Astrocyte (in vitro differentiated cells and primary cell): ENCODE measurements around the gene DPP4. TPM values are rescaled to one million over a fixed set of nuclear protein-coding genes. Genes with fewer than 3 reads are reported as not detected.

ENCODE experiments used
- DNase-seq: peaks from one replicate; pipeline ENCODE4 v3.0.0-alpha.2; 2010; ENCODE audit warnings: low read depth
- FAIRE-seq: peaks from 2 replicates; lab custom pipeline; 2011; peaks lifted over from hg19 to GRCh38; lab: Jason Lieb, UNC
- H2AFZ ChIP-seq: 2 replicates; pipeline ENCODE4 v1.6.0; 2012; ENCODE audit warnings: low read depth, low read length, inconsistent platforms
- H3K27ac ChIP-seq: 2 replicates; pipeline ENCODE4 v1.5.1; 2011; ENCODE audit warnings: low read depth, low read length, inconsistent platforms
- H3K27me3 ChIP-seq: 2 replicates; pipeline ENCODE4 v1.6.0; 2011; ENCODE audit warnings: low read length, inconsistent platforms; ENCODE audit not compliant: insufficient read depth
- H3K36me3 ChIP-seq: 2 replicates; pipeline ENCODE4 v1.5.1; 2011; ENCODE audit warnings: low read length, inconsistent platforms; ENCODE audit not compliant: insufficient read depth
- H3K4me1 ChIP-seq: 2 replicates; pipeline ENCODE4 v1.5.1; 2011; ENCODE audit warnings: low read length, inconsistent platforms; ENCODE audit not compliant: insufficient read depth
- H3K4me2 ChIP-seq: 2 replicates; pipeline ENCODE4 v1.6.0; 2012; ENCODE audit warnings: low read length, inconsistent platforms
- H3K4me3 ChIP-seq: 2 replicates; pipeline ENCODE4 v1.5.1; 2011; ENCODE audit warnings: low read depth, mild to moderate bottlenecking, low read length, inconsistent platforms; ENCODE audit not compliant: insufficient read depth
- H3K79me2 ChIP-seq: 2 replicates; pipeline ENCODE4 v1.6.0; 2012; ENCODE audit warnings: mild to moderate bottlenecking, low read length, inconsistent platforms; ENCODE audit not compliant: insufficient read depth
- H3K9ac ChIP-seq: 2 replicates; pipeline ENCODE4 v1.6.0; 2012; ENCODE audit warnings: mild to moderate bottlenecking, low read length, inconsistent platforms
- H3K9me3 ChIP-seq: 2 replicates; pipeline ENCODE4 v1.5.1; 2012; ENCODE audit warnings: low read depth, mild to moderate bottlenecking, low read length, inconsistent platforms; ENCODE audit not compliant: insufficient read depth
- H4K20me1 ChIP-seq: 2 replicates; pipeline ENCODE4 v1.6.0; 2012; ENCODE audit warnings: low read length, inconsistent platforms; ENCODE audit not compliant: insufficient read depth
- H3K27ac Mint-ChIP-seq: one replicate; pipeline ENCODE4 v1.8.0; 2021; ENCODE audit warnings: mild to moderate bottlenecking, mixed read lengths; ENCODE audit not compliant: unreplicated experiment
- H3K27me3 Mint-ChIP-seq: one replicate; pipeline ENCODE4 v1.8.0; 2021; ENCODE audit warnings: low read depth, mixed read lengths; ENCODE audit not compliant: unreplicated experiment
- H3K36me3 Mint-ChIP-seq: one replicate; pipeline ENCODE4 v1.8.0; 2021; ENCODE audit warnings: low read depth, mixed read lengths; ENCODE audit not compliant: unreplicated experiment
- H3K4me1 Mint-ChIP-seq: one replicate; pipeline ENCODE4 v1.8.0; 2021; ENCODE audit warnings: low read depth, mixed read lengths; ENCODE audit not compliant: unreplicated experiment
- H3K4me3 Mint-ChIP-seq: one replicate; pipeline ENCODE4 v1.8.0; 2021; ENCODE audit warnings: mild to moderate bottlenecking, moderate library complexity, mixed read lengths; ENCODE audit not compliant: unreplicated experiment
- H3K9me3 Mint-ChIP-seq: one replicate; pipeline ENCODE4 v1.8.0; 2021; ENCODE audit warnings: mild to moderate bottlenecking, mixed read lengths; ENCODE audit not compliant: unreplicated experiment
- CTCF ChIP-seq: IDR thresholded peaks from 2 replicates; pipeline ENCODE4 v1.5.1; 2011; ENCODE audit warnings: low read depth, mild to moderate bottlenecking, inconsistent platforms, low read length, moderate library complexity; ENCODE audit not compliant: insufficient read depth
- EZH2 ChIP-seq: IDR thresholded peaks from 2 replicates; pipeline ENCODE4 v1.6.1; 2012; ENCODE audit warnings: mild to moderate bottlenecking, low read length, inconsistent platforms; ENCODE audit not compliant: insufficient read depth
- total RNA-seq: library from RNA; stranded (reverse); gene quantifications from 2 replicates; pipeline ENCODE4 v1.2.1, GENCODE V29; 2021

The DPP4 gene
- total RNA-seq, 1 donor from 2014 or later, result 5.3 TPM

- peak; percentile 55 for DNase-seq
- Histone ChIP-seq H3K4me1 (no peaks in the 10 kb centered on the region), H3K36me3 (no peaks in the 10 kb centered on the region), H3K27me3 (no peaks in the 10 kb centered on the region), H3K4me2 (no peak overlapping the region), H3K9ac (no peak overlapping the region), H3K27ac (no peak overlapping the region), H3K9me3 (peaks cover 2% of the 10 kb centered on the region), H4K20me1 (no peaks in the 10 kb centered on the region), H2AFZ (no peak overlapping the region), H3K4me3 (no peak overlapping the region), H3K79me2 (no peaks in the 10 kb centered on the region)
- no peak overlapping the region for H3K4me3 Mint-ChIP-seq
- no peaks in the 10 kb centered on the region for H3K27me3 Mint-ChIP-seq
- no peak overlapping the region for H3K27ac Mint-ChIP-seq
- FAIRE-seq, result no peak
- TF ChIP-seq CTCF (no peak), EZH2 (no peak)
- H3K9me3 Mint-ChIP-seq, result peaks cover 14% of the 10 kb centered on the region
- H3K36me3 Mint-ChIP-seq, result peaks cover 2% of the 10 kb centered on the region
- H3K4me1 Mint-ChIP-seq, result peaks cover 7% of the 10 kb centered on the region
Measured at GRCh38 chr2:162058973-162059668, 14.9 kb downstream of the DPP4 start.

GRCh38 chr2:162057426-162057825 lies 16.6 kb downstream of the DPP4 start:
- FAIRE-seq (peak; percentile 43), DNase-seq (no peak)
- Mint-ChIP-seq H3K27ac (no peak overlapping the region), H3K4me1 (peaks cover 7% of the 10 kb centered on the region), H3K27me3 (no peaks in the 10 kb centered on the region), H3K36me3 (peaks cover 2% of the 10 kb centered on the region), H3K9me3 (peaks cover 11% of the 10 kb centered on the region), H3K4me3 (no peak overlapping the region)
- H3K4me3 ChIP-seq, result no peak overlapping the region
- H3K9me3 ChIP-seq, result peaks cover 2% of the 10 kb centered on the region
- H3K27ac ChIP-seq, result no peak overlapping the region
- no peaks in the 10 kb centered on the region for H3K4me1 ChIP-seq
- no peak for TF ChIP-seq CTCF
- TF ChIP-seq EZH2, result no peak
- no peak overlapping the region for H3K9ac ChIP-seq
- H4K20me1 ChIP-seq, result no peaks in the 10 kb centered on the region
- H2AFZ ChIP-seq, result no peak overlapping the region
- H3K27me3 ChIP-seq, result no peaks in the 10 kb centered on the region
- no peaks in the 10 kb centered on the region for H3K36me3 ChIP-seq
- no peak overlapping the region for H3K4me2 ChIP-seq
- H3K79me2 ChIP-seq, result no peaks in the 10 kb centered on the region

- Histone ChIP-seq H3K27ac (no peak overlapping the region), H3K4me1 (no peaks in the 10 kb centered on the region), H3K9ac (no peak overlapping the region), H3K9me3 (peaks cover 2% of the 10 kb centered on the region), H3K36me3 (no peaks in the 10 kb centered on the region), H2AFZ (no peak overlapping the region), H3K27me3 (no peaks in the 10 kb centered on the region), H3K4me3 (no peak overlapping the region), H3K79me2 (no peaks in the 10 kb centered on the region), H4K20me1 (no peaks in the 10 kb centered on the region), H3K4me2 (no peak overlapping the region)
- DNase-seq (no peak), FAIRE-seq (no peak)
- Mint-ChIP-seq H3K27ac (no peak overlapping the region), H3K9me3 (peaks cover 10% of the 10 kb centered on the region), H3K27me3 (no peaks in the 10 kb centered on the region), H3K36me3 (peaks cover 2% of the 10 kb centered on the region), H3K4me3 (no peak overlapping the region), H3K4me1 (peaks cover 7% of the 10 kb centered on the region)
- TF ChIP-seq EZH2 (no peak), CTCF (no peak)
Measured at GRCh38 chr2:162056796-162057399, 17.1 kb downstream of the DPP4 start.
